ENCODE results near the gene ATXN7L1.
A peak's percentile ranks its signal among the peaks of the same experiment; 100 is the strongest.

Gene ATXN7L1

GRCh38 chr7:105775580-105775979, 100.8 kb downstream of the ATXN7L1 start:
- no peak for DNase-seq

GRCh38 chr7:105773030-105773460, 103.4 kb downstream of the ATXN7L1 start:
- DNase-seq, result no peak

GRCh38 chr7:105769901-105770628, 106.3 kb downstream of the ATXN7L1 start:
- no peak for DNase-seq

- DNase-seq, result no peak
Measured at GRCh38 chr7:105768898-105769507, 107.4 kb downstream of the ATXN7L1 start.

- DNase-seq, result no peak
Measured at GRCh38 chr7:105768117-105768516, 108.3 kb downstream of the ATXN7L1 start.

GRCh38 chr7:105766421-105767073, 109.9 kb downstream of the ATXN7L1 start:
- no peak for DNase-seq

- DNase-seq, result no peak
Measured at GRCh38 chr7:105765846-105766245, 110.6 kb downstream of the ATXN7L1 start.

GRCh38 chr7:105764506-105764905, 111.9 kb downstream of the ATXN7L1 start:
- DNase-seq, result no peak

GRCh38 chr7:105760551-105761447, 115.6 kb downstream of the ATXN7L1 start:
- no peak for DNase-seq

GRCh38 chr7:105759670-105760550, 116.5 kb downstream of the ATXN7L1 start:
- peak; percentile 15 for DNase-seq

GRCh38 chr7:105756367-105756766, 120.0 kb downstream of the ATXN7L1 start:
- DNase-seq, result no peak

- DNase-seq, result no peak
Measured at GRCh38 chr7:105752671-105753275, 123.6 kb downstream of the ATXN7L1 start.

GRCh38 chr7:105751054-105751453, 125.3 kb downstream of the ATXN7L1 start:
- no peak for DNase-seq

- DNase-seq, result no peak
Measured at GRCh38 chr7:105748701-105749100, 127.7 kb downstream of the ATXN7L1 start.

- no peak for DNase-seq
Measured at GRCh38 chr7:105745681-105746330, 130.6 kb downstream of the ATXN7L1 start.

- DNase-seq, result no peak
Measured at GRCh38 chr7:105744258-105744657, 132.1 kb downstream of the ATXN7L1 start.

- no peak for DNase-seq
Measured at GRCh38 chr7:105743351-105744090, 132.9 kb downstream of the ATXN7L1 start.

GRCh38 chr7:105742787-105743186, 133.6 kb downstream of the ATXN7L1 start:
- DNase-seq, result no peak

- DNase-seq, result no peak
Measured at GRCh38 chr7:105741982-105742381, 134.4 kb downstream of the ATXN7L1 start.

- no peak for DNase-seq
Measured at GRCh38 chr7:105738133-105738532, 138.3 kb downstream of the ATXN7L1 start.

Data from activated naive CD4-positive, alpha-beta T cell treated with anti-CD3 and anti-CD28 coated beads, Interleukin-2, amount 50 U/mL, for 16 hours (primary cell).